SJSA1 (cell line): ENCODE data around the gene KLHL40. TPM values are rescaled to one million over a fixed set of nuclear protein-coding genes. Genes with fewer than 3 reads are reported as not detected.

Source experiments
- DNase-seq, 2 experiments: peaks; one replicate each; pipeline ENCODE4 v3.0.0-alpha.2; 2015 to 2020; ENCODE audit warnings: low spot score in 2 of 2, low read depth in 1 of 2
- H3K27ac ChIP-seq: fragments of 250-450 bp; sonication (Bioruptor Pico); 2 replicates; pipeline ENCODE4 v1.5.1; 2020; ENCODE audit warnings: mild to moderate bottlenecking, moderate library complexity
- H3K27me3 ChIP-seq: fragments of 250-450 bp; sonication (Bioruptor Pico); replicated peaks from 2 replicates; pipeline ENCODE4 v1.5.1; 2020; ENCODE audit warnings: mild to moderate bottlenecking, moderate library complexity
- H3K36me3 ChIP-seq: fragments of 250-450 bp; sonication (Bioruptor Pico); 2 replicates; pipeline ENCODE4 v1.5.1; 2020; ENCODE audit warnings: mild to moderate bottlenecking
- H3K4me1 ChIP-seq: fragments of 250-450 bp; sonication (Bioruptor Pico); replicated peaks from 2 replicates; pipeline ENCODE4 v1.6.1; 2021; ENCODE audit warnings: mild to moderate bottlenecking
- H3K4me3 ChIP-seq: fragments of 250-450 bp; sonication (Bioruptor Pico); 2 replicates; pipeline ENCODE4 v1.5.1; 2020; ENCODE audit warnings: mild to moderate bottlenecking
- H3K9me3 ChIP-seq: fragments of 250-450 bp; sonication (Bioruptor Pico); replicated peaks from 2 replicates; pipeline ENCODE4 v1.5.1; 2020; ENCODE audit warnings: mild to moderate bottlenecking
- total RNA-seq: library from RNA; depleted of rRNA; stranded (reverse); fragments of >200 nt; shearing (Covaris generic); gene quantifications from 2 replicates; pipeline ENCODE4 v1.2.3, GENCODE V29; 2014

KLHL40 gene
- total RNA-seq, 1 experiment from 2014 or later, result not detected

- DNase-seq, result peak in 1 of 2 experiments; percentile 15
- H3K4me3 ChIP-seq, result peak within 1 kb of the TSS; percentile 74
- no peaks in the 10 kb centered on the region for H3K9me3 ChIP-seq
- peaks cover 55% of the 10 kb centered on the region for H3K4me1 ChIP-seq
- peak within 1 kb of the TSS; percentile 76 for H3K27ac ChIP-seq
- H3K27me3 ChIP-seq, result no peaks in the 10 kb centered on the region
- H3K36me3 ChIP-seq, result peaks cover 27% of the 10 kb centered on the region
Measured at GRCh38 chr3:42653560-42654330, 31.6 kb upstream of the KLHL40 start, which contains the start of gene ZBTB47. Gene ZBTB47, plus strand, starts transcription at chr3:42653697. Its CDS starts 4,659 bp downstream, at chr3:42658356.

- Histone ChIP-seq H3K27ac (peak overlapping the region; percentile 73), H3K27me3 (no peaks in the 10 kb centered on the region), H3K4me1 (peaks cover 55% of the 10 kb centered on the region), H3K9me3 (no peaks in the 10 kb centered on the region), H3K36me3 (peaks cover 21% of the 10 kb centered on the region), H3K4me3 (peak overlapping the region; percentile 74)
- DNase-seq, result peak; percentile 49 to 63
Measured at GRCh38 chr3:42654331-42655201, 30.8 kb upstream of the KLHL40 start.

- Histone ChIP-seq H3K4me1 (peaks cover 53% of the 10 kb centered on the region), H3K4me3 (peak overlapping the region; percentile 74), H3K36me3 (peaks cover 13% of the 10 kb centered on the region), H3K9me3 (no peaks in the 10 kb centered on the region), H3K27ac (peak overlapping the region; percentile 73; the same call in 1 of the 2 replicates), H3K27me3 (no peaks in the 10 kb centered on the region)
- DNase-seq, result peak in 1 of 2 experiments; percentile 14
Measured at GRCh38 chr3:42655331-42655888, 29.9 kb upstream of the KLHL40 start.

- H3K27me3 ChIP-seq, result no peaks in the 10 kb centered on the region
- H3K36me3 ChIP-seq, result peaks cover 11% of the 10 kb centered on the region; the same call in 1 of the 2 replicates
- H3K27ac ChIP-seq, result no peak overlapping the region
- no peak overlapping the region for H3K4me3 ChIP-seq
- H3K4me1 ChIP-seq, result peaks cover 46% of the 10 kb centered on the region
- DNase-seq, result peak in 1 of 2 experiments; percentile 22
- no peaks in the 10 kb centered on the region for H3K9me3 ChIP-seq
Measured at GRCh38 chr3:42655980-42656679, 29.2 kb upstream of the KLHL40 start.

- Histone ChIP-seq H3K4me3 (no peak overlapping the region), H3K4me1 (peaks cover 38% of the 10 kb centered on the region), H3K9me3 (no peaks in the 10 kb centered on the region), H3K27me3 (no peaks in the 10 kb centered on the region), H3K27ac (no peak overlapping the region), H3K36me3 (peaks cover 11% of the 10 kb centered on the region; the same call in 1 of the 2 replicates)
- DNase-seq, result no peak
Measured at GRCh38 chr3:42656680-42657610, 28.4 kb upstream of the KLHL40 start.

- no peaks in the 10 kb centered on the region for H3K9me3 ChIP-seq
- H3K4me1 ChIP-seq, result peaks cover 30% of the 10 kb centered on the region
- H3K27me3 ChIP-seq, result no peaks in the 10 kb centered on the region
- no peak for DNase-seq
- peaks cover 11% of the 10 kb centered on the region; the same call in 1 of the 2 replicates for H3K36me3 ChIP-seq
- no peak overlapping the region for H3K27ac ChIP-seq
- H3K4me3 ChIP-seq, result no peak overlapping the region
Measured at GRCh38 chr3:42657675-42658074, 27.7 kb upstream of the KLHL40 start.

GRCh38 chr3:42658091-42658770 is 27.1 kb upstream of the KLHL40 start:
- peaks cover 25% of the 10 kb centered on the region for H3K4me1 ChIP-seq
- H3K9me3 ChIP-seq, result no peaks in the 10 kb centered on the region
- no peak overlapping the region for H3K4me3 ChIP-seq
- no peaks in the 10 kb centered on the region for H3K27me3 ChIP-seq
- H3K27ac ChIP-seq, result no peak overlapping the region
- DNase-seq, result no peak
- peaks cover 11% of the 10 kb centered on the region; the same call in 1 of the 2 replicates for H3K36me3 ChIP-seq

GRCh38 chr3:42658771-42659390 is 26.5 kb upstream of the KLHL40 start:
- Histone ChIP-seq H3K27me3 (no peaks in the 10 kb centered on the region), H3K9me3 (no peaks in the 10 kb centered on the region), H3K4me3 (no peak overlapping the region), H3K4me1 (peaks cover 18% of the 10 kb centered on the region), H3K27ac (no peak overlapping the region), H3K36me3 (peaks cover 11% of the 10 kb centered on the region; the same call in 1 of the 2 replicates)
- no peak for DNase-seq

- peaks cover 16% of the 10 kb centered on the region for H3K4me1 ChIP-seq
- no peak overlapping the region for H3K27ac ChIP-seq
- H3K9me3 ChIP-seq, result no peaks in the 10 kb centered on the region
- no peaks in the 10 kb centered on the region for H3K27me3 ChIP-seq
- peaks cover 10% of the 10 kb centered on the region; the same call in 1 of the 2 replicates for H3K36me3 ChIP-seq
- no peak for DNase-seq
- no peak overlapping the region for H3K4me3 ChIP-seq
Measured at GRCh38 chr3:42659451-42660130, 25.7 kb upstream of the KLHL40 start.

GRCh38 chr3:42660131-42660715 is 25.1 kb upstream of the KLHL40 start:
- peaks cover 9% of the 10 kb centered on the region for H3K4me1 ChIP-seq
- no peak for DNase-seq
- no peaks in the 10 kb centered on the region for H3K27me3 ChIP-seq

GRCh38 chr3:42660898-42661297 is 24.4 kb upstream of the KLHL40 start:
- peaks cover 8% of the 10 kb centered on the region; the same call in 1 of the 2 replicates for H3K36me3 ChIP-seq
- H3K4me3 ChIP-seq, result no peak overlapping the region
- H3K27me3 ChIP-seq, result no peaks in the 10 kb centered on the region
- no peaks in the 10 kb centered on the region for H3K9me3 ChIP-seq
- H3K4me1 ChIP-seq, result peaks cover 3% of the 10 kb centered on the region; the same call in 1 of the 2 replicates
- no peak overlapping the region for H3K27ac ChIP-seq
- DNase-seq, result no peak

More at GRCh38 chr3:42660131-42660715, 25.1 kb upstream of the KLHL40 start:
- Histone ChIP-seq H3K4me3 (no peak overlapping the region), H3K9me3 (no peaks in the 10 kb centered on the region), H3K27ac (no peak overlapping the region), H3K36me3 (peaks cover 8% of the 10 kb centered on the region; the same call in 1 of the 2 replicates)
